Renal pelvis (tissue), 4 donors: ENCODE data around the gene PNMA8A. TPM values are rescaled to one million over a fixed set of nuclear protein-coding genes. Genes with fewer than 3 reads are reported as not detected.
"Not testable (repeated sequence)": the region's sequence is repeated elsewhere in the genome, so short reads cannot be mapped to it uniquely, and the experiment has no call there.

Source experiments
- DNase-seq: peaks from one replicate; pipeline ENCODE4 v3.0.0-alpha.2; 2013
- polyA plus RNA-seq, 3 donors: library from polyadenylated mRNA; unstranded; fragments of 120-200 nt; gene quantifications; one replicate each; pipeline ENCODE4 v1.2.1, GENCODE V29; 2013; ENCODE audit not compliant: insufficient read length in 3 of 3

Gene PNMA8A
- polyA plus RNA-seq, 3 donors, result 45.5 to 62.7 (median 47.2) TPM

DNA sequence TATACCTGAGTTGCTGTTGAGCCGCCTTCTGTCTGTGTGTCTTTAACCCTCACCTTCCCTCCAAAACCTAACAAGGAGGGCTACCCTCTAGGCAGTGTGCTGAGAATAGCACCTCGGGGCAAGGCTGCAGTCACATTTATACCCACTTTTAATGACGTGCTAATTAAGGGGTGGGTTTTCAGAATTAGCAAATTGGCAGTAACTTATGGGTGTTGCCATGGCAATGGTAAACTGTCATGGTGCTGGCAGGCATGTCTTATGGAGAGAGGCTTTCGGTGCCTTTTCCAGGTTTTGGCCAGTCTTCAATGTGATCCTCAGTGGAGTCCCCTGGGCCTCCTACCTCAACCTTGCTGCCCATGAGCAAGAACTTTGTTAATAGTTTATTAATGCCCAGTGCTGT is 1.2 kb upstream of the PNMA8A start:
- DNase-seq, result no peak

DNA sequence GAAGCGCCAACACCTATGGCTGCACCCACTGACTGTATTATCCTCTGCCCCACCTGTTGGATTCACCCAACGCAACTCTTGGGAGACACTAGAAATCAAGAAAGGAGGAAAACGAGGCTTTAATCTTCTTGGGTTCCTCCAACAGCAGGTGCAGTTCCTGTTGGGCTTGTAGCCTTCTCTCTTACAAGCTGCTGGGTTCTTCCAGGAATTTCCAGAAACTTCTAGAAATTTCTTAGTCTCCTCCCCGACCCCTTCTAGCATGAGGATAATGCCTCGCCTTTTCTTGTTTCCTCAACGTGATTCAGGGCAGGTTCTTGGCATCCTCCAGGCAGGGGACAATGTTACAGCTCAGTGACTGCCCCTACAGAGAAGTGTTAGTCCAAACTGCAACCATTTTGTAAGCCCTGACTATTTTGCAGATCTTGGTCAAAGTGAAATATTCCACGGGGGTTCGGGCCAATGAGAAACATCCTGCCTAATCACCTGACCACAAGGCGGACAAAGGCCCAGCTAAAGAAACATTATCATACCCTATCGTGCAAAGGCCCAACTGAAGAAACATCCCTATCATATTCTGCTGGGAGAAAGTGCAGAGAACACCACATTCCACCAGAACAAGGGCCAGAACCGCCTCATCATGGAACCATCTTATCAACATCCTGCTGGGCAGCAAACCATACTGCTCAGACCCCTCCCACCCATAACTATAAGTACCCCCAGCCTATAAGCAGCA is 614 bp upstream of the PNMA8A start:
- no peak for DNase-seq

DNA sequence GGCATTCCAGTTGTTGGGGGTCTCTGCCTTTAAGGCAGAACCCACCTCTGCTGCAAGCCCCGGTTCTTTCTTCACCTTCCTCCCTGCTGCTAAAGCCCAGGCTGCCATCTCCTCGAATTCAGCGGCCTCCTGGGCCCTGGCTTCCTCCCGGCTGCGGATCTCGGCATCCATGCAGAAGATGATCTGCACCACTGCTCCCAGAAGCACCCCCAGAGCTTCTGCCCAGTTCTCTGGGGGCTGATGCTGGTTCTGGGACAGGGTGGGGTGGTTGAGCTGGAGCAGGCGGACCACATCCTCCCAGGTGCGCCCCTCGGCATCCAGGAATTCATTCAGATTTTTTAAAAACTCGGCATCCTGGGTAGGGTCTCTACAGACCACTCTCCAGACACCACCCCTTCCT is 987 bp downstream of the PNMA8A start:
- no peak for DNase-seq

DNA sequence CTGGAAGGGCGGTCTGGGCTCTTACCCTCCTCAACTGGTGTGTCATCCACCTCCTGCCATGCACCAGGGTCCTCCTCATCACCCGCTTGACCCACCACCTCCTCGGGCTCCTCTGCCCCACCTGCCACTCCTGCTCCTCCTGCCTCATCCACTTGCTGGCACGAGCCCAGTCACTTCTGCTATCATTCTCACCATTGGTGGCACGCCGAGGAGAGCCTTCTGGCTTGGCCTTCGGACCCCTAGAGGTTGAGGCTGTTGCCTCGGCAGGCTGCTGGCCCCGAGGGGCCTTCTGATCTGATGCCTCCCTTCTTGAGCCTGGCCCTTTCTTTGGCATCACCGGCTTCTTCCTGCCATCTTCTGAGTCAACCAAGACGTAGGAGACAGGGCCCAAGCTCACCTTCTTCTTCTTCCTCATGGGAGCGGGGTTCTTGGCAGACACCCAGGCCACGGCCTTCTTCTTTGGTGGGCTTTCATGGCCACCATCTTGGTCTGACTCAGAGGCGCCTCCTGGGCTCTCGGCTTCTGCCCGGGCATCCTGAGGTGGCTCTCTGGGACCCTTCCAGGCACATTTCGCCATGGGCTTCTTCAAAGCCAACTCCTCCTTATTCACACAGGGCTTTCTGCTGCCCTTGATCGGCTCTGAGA is 1.7 kb downstream of the PNMA8A start:
- no peak for DNase-seq

DNA sequence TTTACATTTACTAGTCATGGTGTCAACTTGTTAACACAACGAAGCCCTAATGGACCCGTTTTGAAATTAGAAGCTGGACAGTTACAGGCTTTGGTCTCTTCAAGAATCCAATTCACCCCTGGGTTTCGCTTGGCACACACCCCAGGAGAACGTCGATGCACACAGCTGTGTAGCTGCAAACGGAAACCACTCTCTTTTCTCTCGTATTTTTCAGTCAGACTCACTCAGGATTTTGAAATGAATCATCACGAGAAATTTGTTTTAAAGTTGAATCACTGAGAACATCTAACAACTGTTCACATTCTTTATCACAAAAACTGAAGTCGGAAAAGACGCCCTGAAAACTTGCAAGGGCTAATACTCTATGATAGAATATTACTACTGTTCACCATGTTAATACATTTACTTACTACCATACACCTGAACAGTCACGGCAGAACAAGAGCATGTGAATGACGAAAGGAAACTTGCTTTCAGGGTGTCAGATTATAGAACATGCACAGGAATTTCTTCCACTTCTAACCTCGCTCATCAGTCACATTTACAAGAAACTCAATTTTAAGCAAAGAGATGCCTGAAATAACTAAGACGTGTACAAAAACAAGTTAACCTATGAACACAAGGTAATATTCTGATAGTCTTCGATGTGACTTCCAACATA is 4.7 kb downstream of the PNMA8A start:
- no peak for DNase-seq

DNA sequence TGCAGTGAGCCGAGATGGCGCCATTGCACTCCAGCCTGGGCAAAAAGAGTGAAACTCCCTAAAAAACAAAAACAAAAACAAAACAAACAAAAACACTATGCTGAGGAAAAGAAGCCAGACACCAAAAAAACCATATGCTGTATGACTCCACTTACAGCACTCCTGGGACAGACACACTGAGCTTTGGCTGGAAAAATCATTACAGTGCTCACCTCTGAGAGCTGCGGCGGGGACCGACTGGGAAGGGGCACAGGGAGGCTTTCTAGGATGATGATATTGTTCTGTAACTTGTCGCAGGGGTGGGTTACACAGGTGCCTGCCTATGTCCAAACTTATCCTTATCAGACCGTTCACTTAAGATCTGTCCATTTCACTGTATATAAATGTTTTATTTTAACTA is 7.8 kb downstream of the PNMA8A start:
- no peak for DNase-seq

DNA sequence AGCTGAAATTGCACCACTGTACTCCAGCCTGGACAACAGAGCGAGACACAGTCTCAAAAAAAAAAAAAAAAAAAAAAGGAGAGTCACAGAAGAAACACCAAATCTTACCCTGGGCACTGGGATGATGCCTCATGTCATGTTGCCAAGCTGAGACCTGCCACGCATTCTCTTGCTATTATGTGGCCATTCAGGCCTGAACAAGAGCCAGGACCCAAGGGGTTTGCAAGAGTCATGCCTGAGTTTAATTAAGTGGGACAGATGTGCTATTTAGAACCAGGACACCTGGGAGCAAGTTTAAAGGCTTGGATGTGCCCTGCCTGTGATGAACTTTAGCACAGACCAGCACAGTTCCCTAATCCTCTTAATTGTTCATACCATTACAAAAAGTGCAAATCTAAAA is 9.8 kb downstream of the PNMA8A start:
- DNase-seq, result no peak

DNA sequence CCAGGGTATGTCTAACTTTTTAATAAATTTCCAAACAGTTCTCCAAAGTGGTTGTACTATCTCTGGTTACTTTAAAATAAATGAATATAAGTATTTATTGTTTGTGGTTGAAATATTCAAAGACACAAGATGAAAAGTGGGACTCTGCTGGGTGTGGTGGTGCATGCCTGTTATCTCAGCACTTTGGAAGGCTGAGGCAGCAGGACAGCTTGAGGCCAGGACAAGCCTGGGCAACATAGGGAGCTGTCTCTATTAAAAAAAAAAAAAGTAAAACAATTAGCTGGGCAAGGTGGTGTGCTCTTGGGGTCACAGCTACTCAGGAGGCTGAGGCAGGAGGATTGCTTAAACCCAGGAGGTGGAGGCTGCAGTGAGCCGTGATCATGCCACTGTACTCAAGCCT is 10.4 kb downstream of the PNMA8A start:
- DNase-seq, result no peak

DNA sequence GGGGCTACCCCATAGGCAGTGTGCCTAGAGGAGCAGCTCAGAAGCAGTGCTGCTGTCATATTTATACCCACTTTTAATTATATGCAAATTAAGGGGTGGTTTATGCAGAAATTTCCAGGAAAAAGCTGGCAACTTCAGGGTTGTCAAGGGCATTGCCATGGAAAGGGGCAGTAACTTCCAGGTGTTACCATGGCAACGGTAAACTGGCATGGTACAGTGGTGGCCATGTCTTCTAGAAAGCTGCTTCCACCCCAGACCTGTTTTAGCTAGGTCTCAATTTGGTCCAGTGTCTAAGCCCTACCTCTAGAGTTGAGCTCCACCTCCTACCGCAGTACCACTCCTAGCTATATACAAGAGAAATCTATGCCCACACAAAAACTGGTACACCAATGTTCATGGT is 11.3 kb downstream of the PNMA8A start:
- DNase-seq, result no peak

DNA sequence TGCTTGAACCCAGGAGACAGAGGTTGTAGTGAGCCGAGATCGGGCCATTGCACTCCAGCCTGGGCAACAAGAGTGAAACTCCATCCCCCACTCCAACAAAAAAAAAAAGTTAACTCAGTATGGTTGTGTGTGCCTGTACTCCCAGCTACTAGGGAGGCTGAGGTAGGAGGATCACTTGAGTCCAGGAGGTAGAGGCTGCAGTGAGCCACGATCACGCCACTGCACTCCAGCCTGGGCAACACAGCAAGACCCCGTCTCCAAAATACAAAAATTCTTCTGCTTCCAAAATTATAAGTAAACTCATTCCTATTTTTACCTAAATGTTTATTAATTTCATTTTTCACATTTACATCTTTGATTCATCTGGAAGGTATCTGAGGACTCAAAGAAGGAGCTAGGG is 14.4 kb downstream of the PNMA8A start:
- DNase-seq, result no peak

DNA sequence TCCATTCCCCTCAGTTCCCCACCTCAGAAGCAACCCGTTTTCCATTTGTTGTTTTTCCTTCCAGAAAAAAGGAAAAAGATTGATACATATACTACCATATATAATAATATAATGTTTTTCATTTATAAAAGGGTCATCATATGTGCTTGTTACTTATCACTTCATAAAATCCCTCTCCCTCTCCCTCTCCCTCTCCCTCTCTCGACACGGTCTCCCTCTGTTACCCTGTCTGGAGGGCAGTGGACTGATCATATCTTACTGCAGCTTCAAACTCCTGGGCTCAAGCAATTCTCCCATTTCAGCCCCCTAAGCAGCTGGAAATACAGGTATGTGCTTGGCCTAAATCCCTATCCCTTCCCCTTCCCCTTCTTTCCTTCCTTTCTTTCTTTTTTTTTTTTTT is 17.1 kb downstream of the PNMA8A start:
- no peak for DNase-seq

DNA sequence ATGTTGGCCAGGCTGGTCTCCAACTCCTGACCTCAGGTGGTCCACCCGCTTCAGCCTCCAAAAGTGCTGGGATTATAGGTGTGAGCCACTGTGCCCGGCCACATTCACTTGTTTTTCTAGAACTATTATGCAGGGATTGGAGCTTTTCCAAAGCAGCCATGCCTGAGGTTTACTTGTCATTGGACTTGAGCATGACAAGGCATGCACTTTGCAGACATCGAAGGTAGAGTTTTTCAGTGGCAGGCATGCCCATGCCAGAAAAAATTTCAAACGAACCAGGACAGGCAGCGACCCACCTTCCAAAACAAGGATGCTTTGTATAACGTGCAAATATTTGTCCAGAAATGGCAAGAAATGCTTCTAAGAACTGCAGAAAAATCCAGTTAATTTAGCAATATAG is 17.7 kb downstream of the PNMA8A start:
- DNase-seq, result no peak

DNA sequence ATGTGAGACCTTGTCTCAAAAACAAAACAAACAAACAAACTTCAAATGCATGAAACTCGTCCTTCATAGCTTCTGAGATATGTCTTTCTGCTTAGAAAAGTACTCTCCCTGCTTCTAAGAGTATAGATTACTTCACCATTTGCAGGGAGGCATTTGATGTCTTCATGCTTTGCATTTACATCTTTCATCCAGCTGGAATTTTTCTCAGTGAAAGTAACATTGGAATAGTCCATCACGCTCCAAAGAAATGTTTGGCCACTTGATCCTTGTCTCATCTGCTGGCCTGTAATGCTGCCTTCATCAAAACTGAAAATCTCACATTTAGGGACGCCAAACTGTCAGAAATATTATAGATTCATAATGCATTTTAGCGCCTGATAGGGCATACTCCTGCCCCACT is 19.2 kb downstream of the PNMA8A start:
- no peak for DNase-seq

DNA sequence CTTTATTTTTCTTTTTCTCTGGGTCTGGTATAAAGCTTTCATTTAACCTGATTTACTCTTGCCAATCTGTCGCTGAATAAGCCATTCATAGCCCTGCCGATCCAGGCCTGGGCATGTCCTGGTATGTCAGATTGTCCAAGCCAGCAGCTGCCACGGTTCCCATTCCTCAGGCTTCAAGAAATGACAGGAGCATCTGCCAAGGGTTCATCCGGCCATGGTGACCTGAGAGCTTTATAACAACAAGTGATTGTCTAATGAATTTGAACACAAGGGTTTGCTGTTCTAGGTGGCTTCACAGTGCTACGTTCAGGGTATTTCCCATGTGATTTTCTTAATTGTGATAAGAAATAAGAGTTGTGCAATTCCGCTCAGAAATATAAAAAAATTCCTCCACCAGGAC is 20.0 kb downstream of the PNMA8A start:
- no peak for DNase-seq

DNA sequence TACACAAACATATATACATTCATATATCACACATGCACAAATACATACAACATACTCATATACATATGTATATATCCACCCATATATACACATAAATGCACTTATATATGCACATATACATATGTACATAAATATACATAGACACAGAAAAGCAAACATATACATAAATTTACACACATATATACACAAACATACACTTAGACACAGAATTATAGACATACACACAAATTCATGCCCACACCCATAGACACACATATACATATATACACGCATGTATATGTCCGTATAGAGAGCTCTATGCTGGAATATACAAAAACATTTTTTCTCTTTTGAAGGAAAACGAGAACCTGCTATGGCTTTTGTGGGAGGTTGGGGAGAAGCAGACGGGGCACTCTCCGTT is 20.6 kb downstream of the PNMA8A start:
- DNase-seq, result no peak

DNA sequence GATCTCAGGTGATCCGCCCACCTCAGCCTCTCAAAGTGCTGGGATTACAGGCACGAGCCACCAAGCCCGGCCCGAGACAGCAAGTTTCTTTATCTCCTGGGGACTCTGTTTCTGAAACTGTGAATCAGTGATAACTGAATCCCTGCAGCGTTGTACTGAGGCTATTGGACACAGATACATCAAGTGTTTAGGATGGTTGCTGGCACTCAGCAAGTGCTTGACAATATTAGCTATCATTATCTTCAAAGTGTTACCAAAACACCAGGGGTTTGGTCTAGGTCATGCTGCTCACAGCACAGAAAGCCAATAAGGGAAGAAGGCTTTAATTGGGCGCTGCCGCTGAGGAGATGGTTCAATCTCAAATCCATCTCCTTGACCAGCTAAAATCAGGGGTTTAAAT is 22.1 kb downstream of the PNMA8A start:
- no peak for DNase-seq

DNA sequence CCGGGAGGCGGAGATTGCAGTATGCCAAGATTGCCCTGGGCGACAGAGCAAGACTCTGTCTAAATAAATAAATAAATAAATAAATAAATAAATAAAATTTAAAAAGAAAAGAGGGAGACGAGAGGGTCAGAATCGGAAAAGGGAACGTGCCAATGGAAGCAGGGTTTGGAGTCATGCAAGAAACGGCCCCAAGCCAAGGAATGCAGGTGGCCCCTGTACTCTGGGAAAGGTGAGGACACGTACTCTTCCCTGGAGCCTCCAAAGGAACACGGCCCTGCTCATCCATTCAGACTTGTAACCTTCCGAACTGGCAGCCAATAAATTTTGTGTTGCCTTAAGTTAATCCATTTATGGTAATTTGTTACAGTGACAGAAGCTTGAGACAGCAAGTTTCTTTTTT is 22.8 kb downstream of the PNMA8A start:
- DNase-seq, result no peak

DNA sequence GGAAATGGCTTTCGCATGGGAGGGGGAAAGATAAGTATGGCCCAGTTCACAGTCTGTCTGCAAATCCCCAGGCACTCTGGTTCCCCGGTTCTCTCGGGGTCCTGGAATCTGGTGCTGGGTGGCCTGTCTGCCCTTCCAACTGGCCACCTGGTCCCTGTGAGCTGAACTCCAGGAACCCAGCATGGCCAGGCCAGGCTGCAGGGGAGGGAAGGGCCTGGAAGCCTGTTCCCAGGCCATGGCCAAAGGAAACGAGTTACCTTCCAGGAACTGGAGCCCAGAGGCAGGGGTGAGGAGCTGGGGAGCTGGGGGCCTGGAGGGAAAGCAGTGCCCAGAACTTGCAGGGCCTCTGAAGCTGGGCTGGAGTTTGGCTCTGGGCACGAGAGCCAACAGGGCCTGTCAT is 23.5 kb downstream of the PNMA8A start:
- DNase-seq, result no peak

DNA sequence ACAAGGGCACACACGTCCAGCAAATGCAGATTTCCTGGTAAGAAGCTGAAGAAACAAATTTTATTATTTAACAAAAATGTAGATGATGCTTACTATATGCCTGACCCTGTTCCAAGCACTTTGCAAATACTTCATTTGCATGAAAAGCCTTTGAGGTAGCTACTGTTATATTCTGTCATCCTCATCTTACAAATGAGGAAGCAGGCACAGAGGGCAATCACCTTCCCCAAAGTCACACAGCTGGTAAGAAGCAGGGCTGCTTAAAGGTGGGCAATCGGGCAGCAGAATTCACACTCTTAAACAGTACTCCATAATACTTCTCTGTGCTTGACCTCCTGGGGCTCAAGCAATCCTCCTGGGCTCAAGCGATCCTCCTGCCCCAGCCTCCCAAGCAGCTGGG is 24.4 kb downstream of the PNMA8A start:
- DNase-seq, result no peak

DNA sequence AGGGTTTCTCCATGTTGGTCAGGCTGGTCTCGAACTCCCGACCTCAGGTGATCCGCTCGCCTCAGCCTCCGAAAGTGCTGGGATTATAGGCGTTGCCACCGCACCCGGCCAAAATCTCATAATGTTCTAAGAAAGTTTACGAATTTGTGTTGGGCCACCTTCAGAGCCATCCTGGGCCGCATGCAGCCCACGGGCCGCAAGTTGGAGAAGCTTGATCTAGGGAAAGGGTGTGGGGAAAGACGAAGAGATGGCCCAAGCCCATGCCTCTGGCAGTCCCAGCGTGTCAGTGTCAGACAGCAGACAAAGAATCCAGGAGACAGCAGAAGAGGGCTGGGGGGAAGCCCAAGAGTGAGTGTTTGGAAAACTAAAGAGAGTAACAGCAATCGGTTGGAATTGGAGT is 25.3 kb downstream of the PNMA8A start:
- no peak for DNase-seq

DNA sequence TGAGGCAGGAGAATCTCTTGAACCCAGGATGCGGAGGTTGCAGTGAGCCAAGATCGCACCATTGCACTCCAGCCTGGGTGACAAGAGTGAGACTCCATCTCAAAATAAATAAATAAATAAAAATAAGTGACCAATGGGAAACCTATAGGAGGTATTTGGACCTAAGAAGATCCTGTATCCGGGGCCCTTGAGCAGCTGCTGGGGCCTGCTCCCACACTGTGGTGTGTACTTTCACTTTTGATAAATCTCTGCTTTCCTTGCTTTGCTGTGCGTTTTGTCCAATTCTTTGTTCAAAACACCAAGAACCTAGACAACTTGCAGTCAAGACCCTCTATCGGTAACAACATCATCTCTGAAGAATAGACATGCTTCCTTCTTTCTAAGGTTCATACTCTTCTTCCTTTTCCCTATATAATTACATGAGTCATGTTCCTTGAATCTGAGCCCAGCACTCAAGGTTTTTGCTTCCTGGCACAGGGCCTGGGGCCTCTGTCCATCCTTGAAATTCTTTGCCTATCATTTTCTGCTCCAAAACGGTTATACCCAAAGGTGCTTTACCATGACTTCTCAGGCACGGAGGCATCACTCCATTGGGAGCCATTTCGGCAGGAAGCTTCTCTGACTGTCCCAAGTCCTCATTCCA is 28.4 kb downstream of the PNMA8A start:
- DNase-seq, result no peak

DNA sequence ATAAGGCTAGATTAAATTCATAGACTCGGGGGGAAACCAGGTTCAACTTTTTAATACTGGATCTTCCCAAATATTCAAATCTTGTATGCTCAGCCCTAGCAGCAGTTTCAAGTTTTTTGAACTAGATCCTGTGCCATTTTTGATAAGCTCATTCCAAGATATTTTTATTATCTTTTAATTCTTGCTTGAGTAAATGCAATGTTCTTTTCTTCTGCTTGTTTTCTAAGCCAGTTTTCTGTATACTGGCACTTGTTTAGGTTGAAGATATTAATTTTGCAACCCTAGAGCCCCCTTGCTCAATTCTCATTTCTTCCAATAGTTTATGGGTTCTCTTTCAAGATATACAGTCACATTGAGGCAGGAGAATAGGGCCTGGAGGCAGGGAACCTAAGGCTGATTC is 29.5 kb downstream of the PNMA8A start:
- DNase-seq, result no peak

DNA sequence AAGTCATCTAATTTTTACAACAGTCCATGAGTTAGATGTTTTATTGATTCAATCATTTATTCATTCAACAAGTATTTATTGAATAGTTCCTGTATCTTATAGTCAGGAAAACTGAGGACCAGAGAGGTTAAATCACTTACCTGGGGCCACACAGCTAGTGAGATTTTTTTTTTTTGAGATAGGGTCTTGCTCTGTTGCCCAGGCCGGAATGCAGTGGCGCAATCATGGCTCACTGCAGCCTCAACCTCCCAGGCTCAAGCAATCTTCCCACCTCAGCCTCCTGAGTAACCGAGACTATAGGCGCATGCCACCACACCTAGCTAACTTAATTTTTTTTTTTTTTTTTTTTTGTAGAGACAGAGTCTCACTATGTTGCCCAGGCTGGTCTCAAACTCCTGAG is 35.7 kb downstream of the PNMA8A start:
- DNase-seq, result not testable (repeated sequence)
